ENCODE results near the gene TSC22D1.

DNA sequence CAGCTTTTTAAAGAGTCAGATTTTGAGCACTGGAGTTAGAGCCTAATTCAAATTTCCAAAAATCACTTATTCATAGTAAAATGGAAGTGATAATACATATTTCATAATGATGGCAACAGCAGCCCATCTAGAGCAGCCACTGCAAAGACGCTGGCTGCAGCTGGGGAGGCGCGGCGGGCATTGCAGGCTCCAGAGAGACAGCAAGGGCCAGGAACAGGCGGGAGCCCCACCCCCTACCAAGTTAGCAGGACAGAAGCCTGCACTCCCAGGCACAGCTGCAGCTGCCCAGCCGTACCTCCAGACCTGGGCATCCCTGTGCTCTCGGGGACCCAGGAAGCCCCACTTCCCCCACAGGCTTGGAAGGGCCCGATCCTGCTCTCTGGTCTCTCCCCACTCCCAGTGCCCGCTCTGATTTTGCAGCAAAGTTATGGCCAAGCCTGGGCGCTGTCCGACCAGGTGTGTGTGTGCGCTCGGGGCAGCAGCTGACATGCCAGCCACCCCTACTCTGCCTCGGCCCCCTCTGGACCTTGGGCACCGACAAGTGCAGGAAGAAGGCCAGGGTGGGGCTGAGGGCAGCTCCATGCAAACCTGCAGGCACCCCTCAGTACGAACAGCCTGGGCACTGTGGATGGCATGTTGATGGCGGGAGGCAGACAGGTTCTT is 117.7 kb downstream of the TSC22D1 start:
- TF ChIP-seq POLR2AphosphoS5 (IDR thresholded peaks at IDR 0.05; ENCODE audit: low read depth, low read length) (no peak), TAF1 (IDR thresholded peaks at IDR 0.05; ENCODE audit: borderline replicate concordance, insufficient read depth, low read length) (no peak), SIN3A (IDR thresholded peaks at IDR 0.05; ENCODE audit: borderline replicate concordance, insufficient read depth, low read length) (no peak), FOXP2 (optimal IDR thresholded peaks at IDR 0.05; ENCODE audit: borderline replicate concordance, extremely low read depth, extremely low read length, insufficient read depth) (no peak)
- TF ChIP-seq, protein P1, sequence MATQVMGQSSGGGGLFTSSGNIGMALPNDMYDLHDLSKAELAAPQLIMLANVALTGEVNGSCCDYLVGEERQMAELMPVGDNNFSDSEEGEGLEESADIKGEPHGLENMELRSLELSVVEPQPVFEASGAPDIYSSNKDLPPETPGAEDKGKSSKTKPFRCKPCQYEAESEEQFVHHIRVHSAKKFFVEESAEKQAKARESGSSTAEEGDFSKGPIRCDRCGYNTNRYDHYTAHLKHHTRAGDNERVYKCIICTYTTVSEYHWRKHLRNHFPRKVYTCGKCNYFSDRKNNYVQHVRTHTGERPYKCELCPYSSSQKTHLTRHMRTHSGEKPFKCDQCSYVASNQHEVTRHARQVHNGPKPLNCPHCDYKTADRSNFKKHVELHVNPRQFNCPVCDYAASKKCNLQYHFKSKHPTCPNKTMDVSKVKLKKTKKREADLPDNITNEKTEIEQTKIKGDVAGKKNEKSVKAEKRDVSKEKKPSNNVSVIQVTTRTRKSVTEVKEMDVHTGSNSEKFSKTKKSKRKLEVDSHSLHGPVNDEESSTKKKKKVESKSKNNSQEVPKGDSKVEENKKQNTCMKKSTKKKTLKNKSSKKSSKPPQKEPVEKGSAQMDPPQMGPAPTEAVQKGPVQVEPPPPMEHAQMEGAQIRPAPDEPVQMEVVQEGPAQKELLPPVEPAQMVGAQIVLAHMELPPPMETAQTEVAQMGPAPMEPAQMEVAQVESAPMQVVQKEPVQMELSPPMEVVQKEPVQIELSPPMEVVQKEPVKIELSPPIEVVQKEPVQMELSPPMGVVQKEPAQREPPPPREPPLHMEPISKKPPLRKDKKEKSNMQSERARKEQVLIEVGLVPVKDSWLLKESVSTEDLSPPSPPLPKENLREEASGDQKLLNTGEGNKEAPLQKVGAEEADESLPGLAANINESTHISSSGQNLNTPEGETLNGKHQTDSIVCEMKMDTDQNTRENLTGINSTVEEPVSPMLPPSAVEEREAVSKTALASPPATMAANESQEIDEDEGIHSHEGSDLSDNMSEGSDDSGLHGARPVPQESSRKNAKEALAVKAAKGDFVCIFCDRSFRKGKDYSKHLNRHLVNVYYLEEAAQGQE (IDR thresholded peaks at IDR 0.05; ENCODE audit: insufficient read depth in 1 of 2, low read depth in 2 of 2, low read length in 2 of 2): no peak

Measured in PFSK-1 (cell line).